GM18873 (cell line): Measurements from ENCODE around the gene TBCEL.

Experiments used
- ATAC-seq: cut with Tn5 transposase; IDR thresholded peaks from one replicate; pipeline ENCODE4 v1.9.1; 2021; ENCODE audit warnings: mild to moderate bottlenecking, moderate library complexity, moderate number of reproducible peaks; ENCODE audit not compliant: unreplicated experiment, low FRiP score

The TBCEL gene

DNA sequence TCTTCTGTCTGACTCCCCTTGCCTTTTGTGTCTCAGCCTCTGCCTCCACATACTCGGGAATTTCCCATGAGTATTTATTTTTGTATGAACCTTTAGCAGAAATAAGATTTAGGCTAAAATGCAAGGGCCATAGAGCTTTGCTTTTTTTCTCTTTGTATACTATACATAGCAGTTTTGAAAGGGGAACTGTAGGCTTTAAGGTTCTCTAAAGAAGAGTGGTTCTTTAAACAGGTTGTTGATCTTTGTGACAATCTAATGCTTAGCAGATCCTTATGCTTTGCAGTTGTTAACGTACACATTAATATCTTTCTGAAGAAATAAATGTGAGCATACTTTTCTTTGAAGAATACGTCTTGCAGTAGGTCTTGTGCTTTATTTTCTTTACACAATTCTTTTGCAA, 35.0 kb downstream of the TBCEL start:
- no peak for ATAC-seq

- peak; percentile 94 for ATAC-seq
These were observed 35.7 kb downstream of the TBCEL start for GRCh38 chr11:121059605-121060004.

GRCh38 chr11:121063728-121064127, 39.8 kb downstream of the TBCEL start:
- no peak for ATAC-seq

GRCh38 chr11:121066623-121067022, 42.7 kb downstream of the TBCEL start:
- ATAC-seq, result no peak

DNA sequence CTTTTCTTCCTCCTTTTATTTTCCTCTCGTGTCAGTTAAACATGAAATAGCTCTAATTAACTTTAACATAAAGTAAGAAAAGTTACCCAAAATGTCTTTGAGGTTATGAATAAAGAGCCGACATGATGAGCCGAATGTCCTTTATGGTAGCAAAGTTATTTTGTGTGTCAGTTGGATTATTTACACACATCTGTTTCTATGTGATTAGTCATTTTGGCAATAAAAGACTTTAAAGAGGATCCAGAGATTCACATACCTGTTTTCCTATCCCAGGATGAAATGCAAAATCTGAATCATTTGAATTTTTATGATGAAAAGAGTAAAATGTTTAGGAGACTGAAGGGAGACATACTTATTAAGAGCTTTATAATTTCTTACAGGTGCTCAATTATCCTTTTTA, 43.1 kb downstream of the TBCEL start:
- no peak for ATAC-seq

- ATAC-seq, result no peak
These were observed 43.6 kb downstream of the TBCEL start for GRCh38 chr11:121067453-121067852.

- no peak for ATAC-seq
These were observed 44.2 kb downstream of the TBCEL start for GRCh38 chr11:121067962-121068647.

DNA sequence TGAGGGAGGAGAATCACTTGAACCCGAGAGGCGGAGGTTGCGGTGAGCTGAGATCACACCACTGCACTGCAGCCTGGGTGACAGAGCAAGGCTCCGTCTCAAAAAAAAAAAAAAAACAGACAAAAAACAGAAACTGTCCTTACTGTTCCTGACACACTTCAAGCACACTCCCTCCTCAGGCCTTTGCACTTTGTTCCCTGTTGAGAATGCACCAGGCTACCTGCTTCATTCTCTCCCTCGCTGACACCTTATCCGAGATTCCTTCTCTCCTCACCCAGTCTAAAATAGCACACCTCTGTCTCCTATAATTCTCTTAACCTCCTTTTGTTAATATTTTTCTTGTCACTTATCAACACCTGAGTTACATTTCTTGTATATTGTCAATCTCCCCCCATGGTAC, 44.9 kb downstream of the TBCEL start:
- no peak for ATAC-seq

DNA sequence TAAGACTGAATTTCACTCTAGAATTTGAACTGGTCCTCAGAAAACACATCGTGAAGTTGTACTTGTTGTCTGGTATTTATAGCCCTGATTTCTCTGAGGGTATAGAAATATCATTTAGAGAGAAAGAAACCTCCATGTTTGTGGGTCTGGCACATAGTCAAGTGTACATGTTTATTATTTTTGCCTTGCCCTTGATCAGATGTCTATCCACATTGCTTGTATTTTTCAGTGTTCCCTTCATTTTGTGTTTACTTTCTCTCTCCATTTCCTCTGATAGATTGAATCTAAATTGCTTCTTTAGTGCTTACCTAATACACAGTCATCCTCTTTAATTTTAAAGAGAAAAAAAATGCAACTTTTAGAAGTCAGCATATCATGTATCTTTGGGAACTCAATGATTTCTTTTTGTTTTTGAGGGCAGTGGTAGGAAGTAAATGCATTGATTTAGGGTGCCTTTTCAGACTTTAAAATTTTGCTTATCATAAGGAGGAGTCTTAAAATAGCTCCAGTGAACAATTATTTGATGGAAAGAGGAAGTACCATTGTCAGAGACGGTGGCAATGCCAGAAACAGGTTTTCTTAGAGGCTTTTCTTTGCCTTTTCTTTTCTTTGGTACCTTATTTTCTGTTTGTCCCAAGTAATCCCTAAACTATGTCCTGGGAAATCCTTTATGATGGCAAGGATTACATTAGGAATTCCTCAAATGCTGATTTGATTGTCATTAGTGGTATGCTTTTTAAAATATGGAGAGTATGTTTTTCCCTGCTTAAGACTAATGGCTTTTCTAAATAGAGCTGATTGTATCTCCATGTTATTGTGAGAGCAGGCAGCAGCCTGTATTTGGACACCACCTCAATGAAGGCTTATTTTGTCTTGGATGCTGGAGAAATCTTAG, 47.3 kb downstream of the TBCEL start:
- ATAC-seq, result no peak

GRCh38 chr11:121071846-121072450, 48.0 kb downstream of the TBCEL start:
- no peak for ATAC-seq

GRCh38 chr11:121081321-121081720, 57.4 kb downstream of the TBCEL start:
- no peak for ATAC-seq

GRCh38 chr11:121082219-121082618, 58.3 kb downstream of the TBCEL start:
- ATAC-seq, result no peak

DNA sequence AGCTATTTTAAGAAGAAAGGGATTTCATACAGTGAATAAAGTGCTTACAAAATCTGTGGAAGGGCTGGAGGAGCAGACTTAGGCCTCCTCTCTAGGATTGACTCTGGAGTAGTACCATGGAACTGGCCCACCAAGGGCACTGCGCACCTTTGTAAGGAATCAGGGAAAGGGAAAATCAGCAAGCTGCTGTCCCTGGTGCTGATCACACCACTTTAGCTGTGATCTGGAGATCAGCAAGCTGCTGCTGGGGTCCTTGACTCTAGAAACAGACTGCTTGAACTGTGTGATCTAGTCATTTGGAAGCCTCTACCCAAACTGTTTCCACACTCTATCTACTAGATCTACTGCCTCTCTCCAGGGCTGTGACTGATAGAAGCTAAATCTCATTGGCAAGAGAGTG, 58.8 kb downstream of the TBCEL start:
- ATAC-seq, result no peak

- no peak for ATAC-seq
These were observed 63.0 kb downstream of the TBCEL start for GRCh38 chr11:121086866-121087265.

GRCh38 chr11:121089566-121089965, 65.7 kb downstream of the TBCEL start:
- no peak for ATAC-seq

- no peak for ATAC-seq
These were observed 66.3 kb downstream of the TBCEL start for GRCh38 chr11:121090145-121090721.

DNA sequence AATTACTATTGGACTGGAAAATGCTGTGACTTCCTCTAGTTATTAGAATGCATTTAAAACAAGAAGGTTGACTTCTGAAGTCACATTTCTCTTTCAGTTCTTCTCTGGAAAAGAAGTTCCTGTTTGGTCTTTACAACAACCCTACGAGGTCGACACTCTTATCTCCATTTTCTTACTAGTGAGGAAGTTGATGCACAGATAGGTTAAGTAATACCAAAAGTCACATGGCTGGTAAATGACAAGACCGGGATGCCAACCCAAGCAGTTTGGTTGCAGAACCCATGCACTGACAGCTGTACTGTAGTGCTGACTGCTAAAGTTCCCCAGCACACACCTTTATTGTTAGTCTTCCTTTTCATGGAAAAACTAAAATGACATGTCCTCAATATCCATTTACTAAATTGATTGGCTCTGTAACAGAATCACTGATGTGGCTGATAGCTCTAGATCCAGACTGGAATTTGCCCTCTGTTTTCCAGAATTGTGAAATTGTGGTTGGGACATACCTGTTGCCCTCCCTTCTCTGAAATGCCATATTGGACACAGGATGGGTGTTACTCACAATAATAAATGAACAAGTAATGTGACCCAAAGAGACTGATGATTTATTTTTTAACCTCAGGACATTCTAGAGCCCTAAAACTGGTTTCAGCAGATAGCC, 67.7 kb downstream of the TBCEL start:
- ATAC-seq, result no peak

DNA sequence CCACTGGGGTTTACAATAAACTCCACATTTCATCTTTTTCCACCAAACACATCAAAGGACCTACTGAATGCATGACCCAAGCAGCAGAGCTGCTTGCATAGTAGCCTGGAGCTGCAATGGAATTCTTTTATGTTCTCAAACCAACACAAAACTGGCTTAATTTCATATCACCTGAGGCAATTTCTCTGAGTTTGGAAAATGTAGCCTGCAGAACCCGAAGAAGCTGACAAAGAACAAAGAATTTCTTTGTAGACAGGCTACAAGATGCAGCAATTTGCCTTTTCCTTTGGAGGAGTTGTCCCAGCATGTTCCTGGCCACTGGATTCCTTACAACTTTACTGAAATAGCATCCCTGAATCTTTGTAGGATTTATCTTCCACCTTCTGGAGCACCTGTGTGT, 71.7 kb downstream of the TBCEL start:
- ATAC-seq, result no peak

DNA sequence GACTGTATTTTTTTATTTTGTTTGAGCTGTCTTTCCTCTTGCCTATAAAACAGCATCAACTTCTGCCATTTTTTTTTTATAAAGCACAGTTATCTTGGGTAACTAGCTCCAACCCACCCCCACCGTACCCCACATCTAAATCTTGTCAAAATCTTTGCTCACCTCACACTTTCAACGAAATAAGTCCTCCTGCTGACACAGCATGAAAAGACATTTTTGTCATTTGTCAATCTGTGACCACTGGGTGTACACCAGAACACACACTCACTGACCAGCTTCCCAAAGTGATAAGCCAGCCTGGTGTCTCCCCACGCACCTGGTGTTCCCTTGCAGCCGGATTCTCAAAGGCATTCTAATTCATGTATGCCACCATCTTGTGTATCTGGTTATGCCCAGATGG, 75.5 kb downstream of the TBCEL start:
- no peak for ATAC-seq

GRCh38 chr11:121099885-121100284, 76.0 kb downstream of the TBCEL start:
- no peak for ATAC-seq

- no peak for ATAC-seq
These were observed 77.0 kb downstream of the TBCEL start, which contains the start of gene TECTA for GRCh38 chr11:121100943-121101342. Gene TECTA, plus strand, starts transcription at chr11:121101243. Its CDS starts 1,423 bp downstream, at chr11:121102666.
